A549 (cell line): ENCODE measurements around the gene ZSCAN18. TPM values are rescaled to one million over a fixed set of nuclear protein-coding genes. Genes with fewer than 3 reads are reported as not detected.

Experiments
- ATAC-seq, 2 experiments: fragments of 200-7000 bp in 1 of 2; fragments of >200 bp in 1 of 2; cut with Nextera tagmentation in 1 of 2; cut with Tn5 transposase in 1 of 2; 3 replicates each; pipeline versions ENCODE4 v1.8.0 to v1.9.1; 2018 to 2020; ENCODE audit warnings: mild to moderate bottlenecking in 1 of 2, moderate library complexity in 1 of 2
- CTCF ChIA-PET: fragments of 300-600 bp; sonication (Branson Sonifier 250); formaldehyde crosslinking; extraction: SDS; loops from one replicate; lab custom pipeline; 2021; ENCODE audit warnings: antibody characterized with exemption, inconsistent platforms; lab: Yijun Ruan, JAX
- POLR2A ChIA-PET: fragments of 350-600 bp; formaldehyde crosslinking; extraction: SDS; loops from one replicate; lab custom pipeline; 2021; ENCODE audit warnings: antibody characterized with exemption, inconsistent platforms; lab: Yijun Ruan, JAX
- DNase-seq, 2 experiments: peaks; one replicate each; pipeline versions ENCODE4 v3.0.0 to v3.0.0-alpha.2; 2011 to 2016; ENCODE audit warnings: low read depth in 1 of 2, low spot score in 1 of 2
- FAIRE-seq: peaks from 2 replicates; lab custom pipeline; 2011; peaks lifted over from hg19 to GRCh38; lab: Jason Lieb, UNC
- H3K27ac ChIP-seq, 2 experiments: fragments of >200 bp; sonication (Bioruptor Twin); formaldehyde crosslinking; 3 replicates each; pipeline ENCODE4 v1.5.1; 2016 to 2017
- H3K4me1 ChIP-seq: fragments of >200 bp; sonication (Bioruptor Twin); formaldehyde crosslinking; 3 replicates; pipeline ENCODE4 v1.6.1; 2016
- H3K4me2 ChIP-seq: fragments of >200 bp; sonication (Bioruptor Twin); formaldehyde crosslinking; 3 replicates; pipeline ENCODE4 v1.6.1; 2016
- H3K4me3 ChIP-seq: fragments of >200 bp; sonication (Bioruptor Twin); formaldehyde crosslinking; 3 replicates; pipeline ENCODE4 v1.5.1; 2016
- H3K9me3 ChIP-seq: fragments of >200 bp; sonication (Bioruptor Twin); formaldehyde crosslinking; 3 replicates; pipeline ENCODE4 v1.6.1; 2016
- ATOH8 ChIP-seq: fragments of 250-450 bp; sonication (Bioruptor Pico); IDR thresholded peaks from 2 replicates; pipeline ENCODE4 v1.5.0; 2020; ENCODE audit warnings: low read depth, mild to moderate bottlenecking, moderate library complexity
- BHLHE40 ChIP-seq: IDR thresholded peaks from 2 replicates; pipeline ENCODE4 v1.6.1; 2012; ENCODE audit warnings: low read depth, low read length, inconsistent platforms
- CEBPB ChIP-seq, 2 experiments: fragments of >200 bp in 1 of 2; sonication (Bioruptor Twin) in 1 of 2; formaldehyde crosslinking in 1 of 2; IDR thresholded peaks; 2 replicates each; pipeline ENCODE4 v1.6.1; 2012 to 2016
- E2F6 ChIP-seq: IDR thresholded peaks from 2 replicates; pipeline ENCODE4 v1.6.1; 2012; ENCODE audit warnings: low read depth, borderline replicate concordance
- EHMT2 ChIP-seq: fragments of 200-600 bp; sonication (generic); IDR thresholded peaks from 2 replicates; pipeline ENCODE4 v1.6.1; 2016; ENCODE audit warnings: antibody characterized with exemption, low read depth, mild to moderate bottlenecking, moderate library complexity
- EP300 ChIP-seq, 2 experiments: fragments of >200 bp; sonication (Bioruptor Twin); formaldehyde crosslinking; IDR thresholded peaks; 2 replicates in 1 of 2; 3 replicates in 1 of 2; pipeline ENCODE4 v1.6.1; 2016 to 2017
- FOSL2 ChIP-seq, 2 experiments: fragments of 450-650 bp in 1 of 2; fragments of >200 bp in 1 of 2; sonication (Bioruptor Twin) in 1 of 2; formaldehyde crosslinking; IDR thresholded peaks; 2 replicates each; pipeline versions ENCODE4 v1.5.0 to v1.6.1; 2016 to 2020; ENCODE audit warnings: mild to moderate bottlenecking in 1 of 2, moderate library complexity in 1 of 2
- HES2 ChIP-seq: fragments of >200 bp; sonication (Bioruptor Twin); formaldehyde crosslinking; IDR thresholded peaks from 2 replicates; pipeline ENCODE4 v1.6.1; 2016
- HEYL ChIP-seq: fragments of 250-450 bp; sonication (Bioruptor Pico); IDR thresholded peaks from 2 replicates; pipeline ENCODE4 v1.8.0; 2021; ENCODE audit warnings: mild to moderate bottlenecking, moderate library complexity
- HMGXB4 ChIP-seq: fragments of 250-450 bp; sonication (Bioruptor Pico); IDR thresholded peaks from 2 replicates; pipeline ENCODE4 v1.5.0; 2021; ENCODE audit warnings: mild to moderate bottlenecking, moderate library complexity, borderline replicate concordance
- MAX ChIP-seq: IDR thresholded peaks from 2 replicates; pipeline ENCODE4 v1.6.1; 2012
- MAZ ChIP-seq: fragments of 150-350 bp; IDR thresholded peaks from 2 replicates; pipeline ENCODE4 v1.6.1; 2014; ENCODE audit warnings: antibody characterized with exemption, low read depth, low read length, borderline replicate concordance
- NFE2L2 ChIP-seq: fragments of 150-350 bp; conservative IDR thresholded peaks from 2 replicates; pipeline ENCODE4 v1.6.1; 2014; ENCODE audit warnings: low read length
- POLR2A ChIP-seq: IDR thresholded peaks from 2 replicates; pipeline ENCODE4 v1.6.1; 2012; ENCODE audit warnings: mild to moderate bottlenecking, low read length
- POLR2AphosphoS2 ChIP-seq: conservative IDR thresholded peaks from 2 replicates; pipeline ENCODE4 v1.6.1; 2012; ENCODE audit warnings: low read length, improper control_type of control experiment, inconsistent platforms
- RARB ChIP-seq: fragments of 250-450 bp; sonication (Bioruptor Pico); IDR thresholded peaks from 2 replicates; pipeline ENCODE4 v1.8.0; 2021; ENCODE audit warnings: mild to moderate bottlenecking, moderate library complexity
- REST ChIP-seq: fragments of 200-600 bp; sonication (generic); IDR thresholded peaks from 2 replicates; pipeline ENCODE4 v1.6.1; 2016; ENCODE audit warnings: antibody characterized with exemption, mild to moderate bottlenecking, moderate library complexity
- ZFP36 ChIP-seq: fragments of 450-650 bp; IDR thresholded peaks from 2 replicates; pipeline ENCODE4 v1.6.1; 2014; ENCODE audit warnings: borderline replicate concordance; ENCODE audit not compliant: partially characterized antibody
- ZNF302 ChIP-seq: fragments of 250-450 bp; sonication (Bioruptor Pico); IDR thresholded peaks from 2 replicates; pipeline ENCODE4 v1.9.0; 2021; ENCODE audit warnings: inconsistent platforms, mild to moderate bottlenecking, moderate library complexity
- ZSCAN20 ChIP-seq: fragments of 250-450 bp; sonication (Bioruptor Pico); IDR thresholded peaks from 2 replicates; pipeline ENCODE4 v1.8.0; 2022; ENCODE audit warnings: mild to moderate bottlenecking, moderate library complexity
- WGBS: methylation state at CpG from one replicate; pipeline ENCODE4 v1.1.6; 2017; ENCODE audit errors: missing lambda C conversion rate; 5-methylcytosine and 5-hydroxymethylcytosine counted together
- polyA plus RNA-seq, 4 experiments: library from polyadenylated mRNA; depleted of rRNA in 3 of 4; stranded (reverse); fragments of >200 nt; fragmentation: RNase III in 1 of 4; extraction: RNeasy Plus Mini Kit Qiagen cat#74134 plus additional on column Dnase treatment in 1 of 4; gene quantifications; 2 replicates in 3 of 4; 3 replicates in 1 of 4; pipeline ENCODE4 v1.2.3, GENCODE V29; 2011 to 2017

ZSCAN18 gene
- polyA plus RNA-seq, 2 of the 4 experiments (the other 2 are of a cell fraction), result 2.3 to 2.9 TPM

- TF ChIP-seq RARB (CRISPR knock-in tag), result no peak
- TF ChIP-seq ZSCAN20 (CRISPR knock-in tag), result no peak
These were observed 41.8 kb downstream of the ZSCAN18 start (continued) for GRCh38 chr19:58056261-58056660.

GRCh38 chr19:58054901-58055874, 42.8 kb downstream of the ZSCAN18 start:
- WGBS, result 50% methylated on average over 37 of the region's 37 CpGs
- Histone ChIP-seq H3K4me3 (no peak overlapping the region), H3K4me1 (no peaks in the 10 kb centered on the region), H3K4me2 (no peak overlapping the region), H3K27ac (no peak overlapping the region), H3K9me3 (peaks cover 85% of the 10 kb centered on the region)
- no peak for FAIRE-seq
- TF ChIP-seq HES2 (no peak), ZNF302 (CRISPR knock-in tag) (no peak), EP300 (IDR thresholded peaks at IDR 0.05) (no peak)
- DNase-seq, result no peak
- no peak for ATAC-seq
- POLR2A ChIA-PET, result no interaction called here
- CTCF ChIA-PET, result interaction anchor here (1.2 kb wide), 1 partner anchor 17 kb away, joined by 4 read pairs; no protein-coding TSS in a partner anchor

GRCh38 chr19:58053480-58054156, 44.4 kb downstream of the ZSCAN18 start:
- no peak for FAIRE-seq
- CTCF ChIA-PET, result interaction anchor here (1.2 kb wide), 1 partner anchor 19 kb away, joined by 4 read pairs; no protein-coding TSS in a partner anchor
- peaks cover 83% of the 10 kb centered on the region for H3K9me3 ChIP-seq
- 48% methylated on average over 26 of the region's 30 CpGs for WGBS
- no peak overlapping the region for H3K4me2 ChIP-seq
- TF ChIP-seq E2F6, result no peak
- no peak for TF ChIP-seq HEYL
- no peak for TF ChIP-seq POLR2AphosphoS2
- TF ChIP-seq MAX, result no peak
- TF ChIP-seq HES2, result no peak
- TF ChIP-seq NFE2L2, result no peak
- TF ChIP-seq ATOH8 (CRISPR knock-in tag), result no peak
- no peak for TF ChIP-seq REST
- no peak for TF ChIP-seq BHLHE40
- no peak for TF ChIP-seq POLR2A
- TF ChIP-seq FOSL2 (IDR thresholded peaks at IDR 0.05), result no peak
- TF ChIP-seq FOSL2 (CRISPR knock-in tag; IDR thresholded peaks at IDR 0.05), result no peak
- TF ChIP-seq HMGXB4, result no peak
- TF ChIP-seq EHMT2, result no peak
- TF ChIP-seq ZFP36, result no peak
- TF ChIP-seq CEBPB (IDR thresholded peaks at IDR 0.05), result no peak
- no peak for TF ChIP-seq MAZ
- no peaks in the 10 kb centered on the region for H3K4me1 ChIP-seq
- ATAC-seq, result no peak
- H3K27ac ChIP-seq, result no peak overlapping the region
- POLR2A ChIA-PET, result no interaction called here
- DNase-seq, result no peak
- H3K4me3 ChIP-seq, result no peak overlapping the region
